NOMO-1 treated with dmso at 0.1 percent for 144 hours (cell line): Measurements from ENCODE around the gene NOL8.

Source experiments
- DNase-seq: peaks from one replicate; lab custom pipeline; 2025; ENCODE audit not compliant: unreplicated experiment; lab: John Stamatoyannopoulos, UW

Gene NOL8

DNA sequence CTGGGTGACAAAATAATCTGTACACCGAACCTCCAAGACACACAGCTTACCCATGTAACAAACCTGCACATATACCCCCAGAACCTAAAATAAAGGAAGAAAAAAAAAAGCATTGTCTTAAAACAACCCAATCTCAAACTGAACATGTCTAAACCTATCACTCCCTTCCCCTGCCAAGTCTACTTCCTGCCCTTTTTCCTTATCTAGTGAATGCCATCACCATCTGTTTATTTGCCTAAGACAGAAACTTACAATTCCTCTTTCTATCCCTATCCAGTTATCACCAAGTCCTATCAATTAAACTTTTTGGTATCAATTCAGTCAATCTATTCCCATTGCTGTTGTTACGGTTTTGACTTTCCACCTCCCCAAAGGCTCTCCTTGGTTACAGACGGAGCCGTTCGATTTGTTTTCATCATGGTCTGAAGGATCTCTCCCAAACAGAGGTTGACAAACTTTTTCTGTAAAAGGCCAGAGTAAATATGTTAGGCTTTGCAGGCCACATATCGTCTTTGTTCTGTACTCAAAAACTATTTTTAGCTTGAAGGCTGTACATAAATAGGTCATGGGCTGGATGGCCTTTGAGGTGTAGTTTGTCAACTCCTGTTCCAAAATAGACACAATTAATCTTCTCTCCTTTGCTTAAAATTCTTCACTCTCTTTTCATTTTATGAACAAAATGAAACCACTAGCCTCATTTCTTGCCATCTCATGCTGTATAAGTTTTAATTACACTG is 12.1 kb downstream of the NOL8 start:
- DNase-seq: no peak

DNA sequence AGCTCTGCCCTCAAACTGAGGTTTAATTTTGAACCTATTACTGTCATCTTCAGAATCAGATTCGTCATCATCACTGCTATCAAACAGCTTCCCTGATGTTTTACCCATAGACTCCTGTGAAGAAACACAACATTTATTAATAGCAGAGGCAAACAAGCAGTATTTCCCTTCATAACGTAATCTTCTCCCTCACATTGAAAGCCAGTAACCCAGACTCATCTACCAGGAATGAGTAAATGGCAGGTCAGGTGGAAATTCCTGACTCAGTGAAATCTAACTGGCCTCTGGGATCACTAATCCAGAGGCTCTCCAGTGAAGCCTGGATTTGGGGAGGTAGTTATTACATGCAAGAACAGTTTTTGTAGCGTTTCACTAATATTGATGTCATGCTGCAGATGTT is 14.6 kb downstream of the NOL8 start:
- no peak for DNase-seq

DNA sequence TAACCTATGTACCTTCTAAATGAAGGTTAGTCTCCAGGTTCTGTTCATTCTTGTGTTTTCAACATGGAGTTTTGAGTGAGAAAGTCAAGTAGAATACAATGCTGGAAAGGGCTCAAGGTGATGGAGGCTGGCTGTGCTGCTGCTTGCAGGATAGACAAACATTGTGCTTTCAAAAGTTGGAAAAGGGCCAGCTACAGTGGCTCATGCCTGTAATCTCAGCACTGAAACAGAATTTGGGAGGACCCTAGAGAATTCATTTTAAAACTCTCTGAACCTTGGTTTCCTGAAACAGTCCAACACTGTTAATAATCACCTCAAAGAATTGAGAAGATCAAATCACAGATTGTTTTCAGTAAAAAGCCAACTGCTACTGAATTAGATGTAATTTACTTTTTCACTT is 16.3 kb downstream of the NOL8 start:
- no peak for DNase-seq

- DNase-seq: no peak
Observed at GRCh38 chr9:92300936-92301335, 24.2 kb downstream of the NOL8 start.

DNA sequence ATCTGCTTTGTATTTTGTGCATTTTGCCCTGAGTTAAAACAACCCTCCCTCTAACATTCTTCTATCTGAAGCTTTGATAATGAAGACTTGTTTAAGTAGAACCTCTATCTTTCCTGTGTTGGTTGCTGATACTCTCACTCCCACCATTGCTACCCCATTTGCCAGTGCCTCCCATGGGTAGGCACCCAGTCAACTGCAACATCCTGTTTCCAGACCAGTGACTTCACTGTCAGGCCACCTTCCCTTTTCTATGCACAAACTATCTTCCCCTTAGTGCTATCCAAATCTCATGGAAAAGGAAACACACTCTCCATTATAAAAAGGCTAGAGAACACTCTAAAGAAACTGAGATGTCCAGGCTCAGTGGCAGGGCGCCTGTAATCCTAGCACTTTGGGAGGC is 26.0 kb downstream of the NOL8 start:
- DNase-seq: no peak

DNA sequence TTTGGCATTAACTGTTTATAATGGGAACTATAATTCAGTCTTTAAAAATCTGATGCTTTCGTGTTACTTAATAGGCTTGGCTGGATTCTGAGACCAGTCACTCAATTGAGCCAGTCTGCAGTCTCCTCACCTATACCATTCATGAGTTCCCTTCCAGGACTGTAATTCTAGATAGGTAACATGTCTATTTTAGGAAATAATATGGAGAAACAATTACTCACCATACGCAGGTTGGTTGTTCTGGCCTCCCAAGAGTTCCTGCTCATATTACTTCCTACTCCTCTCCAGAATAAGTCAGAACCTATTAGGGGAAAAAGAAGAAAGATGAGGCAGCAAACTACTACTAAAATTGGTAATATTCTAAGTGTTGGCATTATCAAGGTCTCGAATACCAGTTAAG is 27.1 kb downstream of the NOL8 start:
- DNase-seq: no peak

DNA sequence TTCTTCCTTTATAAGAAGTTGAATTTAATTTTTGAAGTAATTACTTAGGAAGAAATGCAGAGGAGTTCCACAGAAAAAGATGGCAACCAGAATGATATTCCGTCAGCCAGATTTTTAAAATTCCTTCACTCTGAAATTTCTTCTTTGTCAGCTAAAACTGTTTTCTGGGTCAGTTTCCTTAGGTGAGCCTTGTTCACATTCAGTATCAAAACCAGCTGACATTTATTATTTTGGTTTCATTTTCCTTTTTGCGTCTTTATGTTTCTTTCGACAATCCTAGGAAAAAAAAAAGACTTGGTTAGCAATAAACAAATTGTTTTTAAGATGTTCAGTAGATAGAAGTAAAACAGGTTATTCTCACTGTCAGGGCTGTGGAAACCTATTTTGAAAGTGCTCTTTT is 27.5 kb downstream of the NOL8 start:
- DNase-seq: no peak

DNA sequence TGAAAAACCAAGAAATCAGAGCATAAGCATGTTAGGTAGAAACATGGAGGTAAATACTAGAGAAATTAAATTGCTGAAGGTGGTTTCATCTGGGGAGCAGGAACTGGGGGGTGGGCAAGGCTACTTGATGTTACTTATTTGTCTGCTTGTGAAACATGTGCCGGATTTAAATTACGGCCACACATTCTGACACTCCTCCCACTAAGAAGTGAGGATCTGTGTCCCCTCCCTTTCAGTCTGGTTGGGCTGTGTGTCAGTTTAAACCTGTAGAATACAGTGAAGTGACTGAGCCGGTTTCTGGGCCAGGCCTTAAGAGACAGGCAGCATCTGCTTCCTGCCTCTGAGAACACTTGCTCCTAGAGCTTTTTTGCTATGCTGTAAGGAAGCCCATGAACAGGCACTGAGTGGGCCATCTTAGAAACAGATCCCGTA is 29.3 kb downstream of the NOL8 start:
- no peak for DNase-seq

DNA sequence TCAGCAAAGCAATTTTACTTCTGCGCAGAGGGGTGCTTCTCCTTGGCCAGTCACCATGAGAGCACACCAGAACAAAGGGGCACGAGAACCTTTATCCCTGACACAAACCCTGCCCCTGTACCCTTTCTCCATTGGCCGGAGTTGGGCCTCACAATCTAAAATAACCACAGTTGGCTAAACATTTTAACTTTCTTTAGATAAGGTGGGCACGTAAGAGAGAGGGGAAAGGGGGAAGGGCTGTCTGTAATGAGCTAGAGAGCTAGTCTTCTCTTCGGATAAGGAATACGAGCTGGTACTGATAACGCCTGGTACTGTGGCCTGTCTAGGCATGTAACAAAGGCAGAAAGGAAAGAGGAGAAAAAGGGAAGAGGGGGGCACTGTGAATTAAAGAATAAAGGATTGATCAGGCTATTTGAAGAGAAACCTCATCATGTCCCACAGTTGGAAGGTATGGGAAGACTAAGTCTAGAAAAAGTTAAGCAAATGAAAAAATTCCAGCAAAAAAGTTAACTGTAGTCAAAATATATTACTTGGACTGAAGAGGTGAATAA is 29.8 kb downstream of the NOL8 start:
- no peak for DNase-seq

DNA sequence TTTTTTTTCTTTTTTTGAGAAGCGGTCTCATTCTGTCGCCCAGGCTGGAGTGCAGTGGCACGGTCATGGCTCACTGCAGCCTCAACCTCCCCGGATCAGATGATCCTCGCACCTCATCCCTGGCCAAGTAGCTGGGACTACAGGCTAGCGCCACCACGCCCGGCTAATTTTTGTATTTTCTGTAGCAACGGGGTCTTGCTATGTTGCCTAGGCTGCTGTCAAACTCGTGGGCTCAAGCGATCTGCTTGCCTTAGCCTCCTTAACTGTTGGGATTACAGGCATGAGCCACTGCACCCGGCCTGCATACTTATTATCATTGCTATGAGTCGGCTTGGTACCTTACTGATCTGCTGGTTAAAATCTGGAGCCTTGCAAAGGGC is 30.9 kb downstream of the NOL8 start:
- DNase-seq: no peak

DNA sequence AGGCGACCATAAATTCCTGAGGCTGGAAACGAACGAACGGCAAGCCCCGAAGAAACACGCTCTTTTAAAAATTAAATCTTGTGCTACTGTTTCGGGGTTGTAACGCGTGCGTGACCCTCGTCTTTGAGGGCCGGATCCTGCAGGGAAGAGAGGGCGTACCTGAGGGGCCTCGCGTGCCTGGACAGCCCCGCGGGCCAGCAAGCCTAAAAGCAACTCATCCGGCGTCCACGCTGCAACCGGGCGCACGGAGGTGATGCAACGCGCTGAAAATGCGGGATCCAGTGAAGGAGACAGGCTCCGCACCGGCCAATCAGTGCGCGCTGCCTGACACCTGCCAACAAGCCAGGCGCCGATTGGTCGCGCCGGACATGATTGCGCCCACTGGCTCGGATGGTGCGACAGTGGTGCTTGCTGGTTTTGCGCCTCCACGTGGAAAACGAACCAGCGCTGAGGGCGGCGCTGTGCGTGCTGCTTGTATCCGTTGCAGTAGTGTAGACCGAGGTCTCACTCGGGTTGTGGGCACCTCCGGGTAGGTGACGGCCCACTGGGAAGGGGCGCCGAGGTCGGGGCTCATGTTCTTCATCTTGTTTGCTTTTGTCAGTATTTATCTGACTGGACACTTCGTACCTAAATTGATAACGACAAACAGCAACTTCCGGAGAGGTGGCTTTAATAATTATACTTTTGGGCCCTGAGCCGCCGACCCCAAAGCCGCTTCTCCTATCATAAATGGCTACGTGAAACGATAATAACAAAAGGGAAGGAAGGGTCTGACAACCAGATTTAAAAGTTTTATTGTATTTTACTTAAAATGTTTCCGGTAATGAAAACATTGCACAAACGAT is 31.5 kb downstream of the NOL8 start, which contains the start of gene IARS1:
IARS1 (minus strand) TSS at position 246 of the 845 bp plus-strand sequence. CDS start 4,278 bp downstream, outside the sequence.
- peak; percentile 94 for DNase-seq

GRCh38 chr9:92293075-92293354 is 32.1 kb downstream of the NOL8 start:
- no peak for DNase-seq

- DNase-seq: no peak
Observed at GRCh38 chr9:92292338-92293074, 32.6 kb downstream of the NOL8 start.

DNA sequence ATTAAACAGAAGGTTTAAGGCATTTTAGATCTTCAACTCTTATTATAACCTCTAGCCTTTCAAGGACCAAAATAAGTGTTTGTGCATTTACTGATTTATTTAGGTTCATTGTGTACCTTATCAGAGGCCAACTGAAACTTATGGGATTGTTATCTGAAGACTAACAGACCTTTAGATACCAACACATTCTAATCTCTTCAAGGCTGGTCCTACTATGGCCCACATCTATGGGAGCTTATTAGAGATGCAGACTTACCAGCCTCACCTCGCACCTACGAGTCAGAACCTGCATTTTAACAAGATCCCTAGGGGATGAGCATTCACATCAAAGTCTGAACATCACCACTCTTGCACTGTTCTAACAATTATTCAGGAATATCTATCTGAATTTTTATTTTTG is 33.6 kb downstream of the NOL8 start:
- DNase-seq: no peak

GRCh38 chr9:92290785-92291429 is 34.2 kb downstream of the NOL8 start:
- no peak for DNase-seq

GRCh38 chr9:92289708-92290390 is 35.3 kb downstream of the NOL8 start:
- DNase-seq: no peak

- DNase-seq: no peak
Observed at GRCh38 chr9:92279302-92279701, 45.8 kb downstream of the NOL8 start.

DNA sequence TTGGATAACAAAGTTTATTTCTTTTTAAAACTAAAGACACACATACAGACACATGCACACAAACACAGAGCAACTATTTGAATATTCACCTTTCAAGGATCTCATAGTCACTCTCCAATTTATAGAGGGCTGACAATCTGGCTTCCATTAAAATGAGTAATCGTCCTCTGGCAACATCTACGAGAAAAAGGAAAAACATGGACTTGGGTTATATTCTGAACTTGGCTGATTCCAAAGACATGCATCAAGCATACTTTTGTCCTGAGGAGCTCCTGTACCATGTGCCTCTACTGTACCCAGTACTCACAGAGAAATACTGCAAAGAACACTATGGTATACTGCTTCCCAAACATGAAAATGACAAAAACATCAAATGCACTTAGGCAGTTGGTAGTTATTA is 47.0 kb downstream of the NOL8 start:
- no peak for DNase-seq

DNA sequence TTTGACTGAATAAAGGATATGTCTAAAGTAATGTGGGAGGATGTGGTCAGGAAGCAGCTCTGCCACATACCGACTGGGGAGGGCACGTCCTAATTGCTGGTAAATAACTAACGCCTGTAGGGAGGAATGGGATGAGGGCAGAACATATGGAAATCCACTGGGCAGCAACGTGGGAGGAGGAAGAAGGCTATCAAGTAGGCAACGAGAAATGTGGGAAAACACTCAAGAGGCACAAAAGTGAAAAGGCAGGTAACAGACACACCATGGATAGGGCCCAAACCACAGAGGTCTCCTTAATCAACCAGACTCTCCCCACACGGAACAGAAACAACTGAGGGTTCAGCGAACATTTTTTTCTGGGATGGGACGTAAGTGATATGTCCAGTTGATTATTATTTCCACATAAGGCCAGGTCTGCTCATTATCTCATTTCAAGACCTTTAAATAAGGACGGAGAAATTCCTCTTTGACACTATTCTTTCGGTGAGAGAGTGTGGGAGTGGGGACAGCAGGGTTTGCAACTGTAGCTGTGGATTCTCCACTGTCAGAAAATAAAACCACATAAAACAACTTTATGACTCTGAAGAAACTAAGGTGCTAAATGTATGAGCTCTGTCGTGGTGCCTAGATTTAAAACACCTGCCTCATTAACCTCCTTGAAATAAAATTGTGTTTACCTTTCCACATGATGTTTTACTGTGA is 48.7 kb downstream of the NOL8 start:
- DNase-seq: no peak

DNA sequence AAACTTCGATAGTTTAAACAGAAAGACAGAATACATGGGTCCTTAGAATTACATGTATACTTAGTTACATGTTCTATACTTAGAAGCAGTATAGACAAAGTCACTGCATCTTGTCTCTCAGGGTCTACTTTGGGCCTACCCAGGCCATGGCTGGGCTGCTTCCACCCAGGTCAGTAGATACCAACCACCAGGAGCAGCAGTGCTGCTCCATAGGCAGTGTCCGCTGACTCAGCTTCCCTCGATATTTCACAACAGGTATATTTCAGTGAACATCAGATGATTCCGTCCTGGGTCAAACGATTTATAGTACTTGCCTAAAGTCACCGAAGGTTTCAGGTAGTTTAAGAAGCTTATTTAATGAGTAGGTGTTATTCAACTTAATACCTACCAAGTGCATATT is 49.6 kb downstream of the NOL8 start:
- no peak for DNase-seq
